ACHN (cell line): ENCODE data around the gene MVB12B.
A peak's percentile ranks its signal among the peaks of the same experiment; 100 is the strongest.

Source experiments
- DNase-seq: peaks from one replicate; pipeline ENCODE4 v3.0.0-alpha.2; 2015
- in situ Hi-C: cut with HindIII; loops from 2 replicates; pipeline ENCODE4 v1.10.0; 2017; ENCODE audit warnings: low sequenced_read_pairs, low pct_ligation_motif_present, low pct_unique_long_range_greater_than_20kb

MVB12B gene

DNA sequence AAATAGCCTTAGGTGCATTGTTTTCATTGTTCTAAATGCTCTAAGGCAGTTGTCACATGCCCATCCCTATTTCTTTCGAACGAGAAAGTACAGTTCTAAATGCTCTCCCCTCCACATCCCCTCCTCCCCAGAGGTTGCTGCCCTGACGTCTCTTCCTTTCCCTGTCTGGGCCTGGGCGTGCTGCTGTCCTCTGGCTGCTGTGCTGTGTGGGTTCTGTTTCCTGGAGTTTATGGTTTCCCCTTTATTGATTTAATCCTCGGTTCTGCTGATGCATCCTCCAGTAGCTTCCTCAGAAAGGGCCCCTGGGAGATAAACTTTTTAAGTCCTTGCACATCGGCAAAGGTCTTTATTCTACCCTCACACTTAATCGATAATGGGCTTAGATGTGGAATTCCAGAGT lies 48.8 kb downstream of the MVB12B start:
- no peak for DNase-seq
- in situ Hi-C loops = no loop called here

DNA sequence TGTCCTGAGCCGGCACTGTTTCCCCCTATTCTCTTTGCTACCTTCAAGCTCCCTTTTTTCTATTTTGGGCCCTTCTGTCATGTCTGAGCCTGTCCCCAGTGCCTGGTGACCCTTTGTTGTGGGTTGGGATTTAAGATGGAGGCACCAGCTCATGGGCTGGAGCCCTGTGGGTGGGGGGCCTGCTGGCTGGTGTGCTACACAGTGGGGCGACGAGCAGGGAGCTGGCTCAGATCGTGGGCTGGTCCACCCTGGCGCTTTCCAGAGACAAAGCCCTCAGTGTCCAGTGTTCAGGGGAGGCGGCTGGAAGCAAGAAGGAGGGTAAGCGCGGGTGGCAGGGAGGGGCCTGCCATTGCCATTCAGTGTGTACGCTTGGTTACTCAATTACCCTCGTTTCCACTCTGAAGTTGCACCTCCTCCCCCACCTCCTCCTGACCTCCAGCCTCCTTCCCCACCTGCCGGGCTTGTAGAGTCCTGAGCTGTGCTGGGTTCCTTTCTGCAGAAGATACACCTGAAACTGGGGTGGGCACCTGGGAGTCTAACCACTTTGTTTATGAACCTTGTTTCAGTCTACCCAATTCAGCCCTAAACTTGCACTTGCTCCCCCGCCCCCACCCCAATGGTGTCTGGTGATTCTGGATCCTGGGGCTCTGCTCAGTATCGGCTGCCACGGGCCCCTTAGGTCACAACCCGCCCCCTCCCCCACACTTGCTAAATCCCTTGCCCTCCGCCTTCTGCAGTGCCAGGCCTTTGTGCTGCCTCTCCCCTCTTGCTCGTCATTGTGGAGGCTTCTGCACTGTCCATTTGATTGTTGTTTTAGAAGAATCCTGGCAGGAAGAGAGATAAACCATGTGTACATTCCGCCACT lies 49.9 kb downstream of the MVB12B start:
- DNase-seq = no peak

DNA sequence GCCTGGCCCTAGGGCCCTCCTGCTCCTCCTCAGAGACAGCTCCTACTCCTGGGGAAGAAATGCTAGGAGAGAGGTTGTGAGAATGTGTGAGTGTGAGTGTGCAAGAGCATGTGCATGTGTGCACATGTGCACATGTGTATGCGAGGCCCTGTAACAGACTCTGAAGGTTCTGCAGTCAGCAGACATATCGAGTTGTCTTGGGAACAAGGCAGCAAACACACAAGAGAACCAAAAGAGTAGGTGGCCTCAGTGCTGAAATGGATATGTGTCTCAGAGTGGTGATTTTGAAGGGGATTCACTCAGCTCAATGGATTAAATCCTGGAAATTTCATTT lies 50.5 kb downstream of the MVB12B start:
- no peak for DNase-seq
- in situ Hi-C loops = no loop called here

More for the DNA sequence above, 49.9 kb downstream of the MVB12B start:
- in situ Hi-C loops = no loop called here

DNA sequence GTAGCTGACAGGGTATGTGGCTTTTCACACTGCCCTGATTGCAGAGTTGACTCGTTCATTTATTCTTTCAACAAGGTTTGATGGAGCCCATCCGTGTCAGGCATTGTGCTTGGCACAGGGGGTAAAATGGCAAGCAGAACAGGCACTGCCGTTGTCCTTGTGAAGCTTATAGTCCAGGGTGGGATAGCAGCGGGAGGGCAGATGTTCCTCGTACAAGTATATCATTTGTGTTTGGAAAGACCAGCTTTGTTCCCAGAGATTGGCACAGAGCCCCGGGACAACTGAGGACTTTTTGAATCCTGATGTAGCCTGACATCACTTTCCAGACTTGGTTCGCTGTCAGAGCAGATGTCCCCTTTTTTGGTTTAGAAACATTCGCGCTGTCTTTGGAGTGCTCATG lies 50.9 kb downstream of the MVB12B start:
- DNase-seq = no peak
- in situ Hi-C loops = no loop called here

DNA sequence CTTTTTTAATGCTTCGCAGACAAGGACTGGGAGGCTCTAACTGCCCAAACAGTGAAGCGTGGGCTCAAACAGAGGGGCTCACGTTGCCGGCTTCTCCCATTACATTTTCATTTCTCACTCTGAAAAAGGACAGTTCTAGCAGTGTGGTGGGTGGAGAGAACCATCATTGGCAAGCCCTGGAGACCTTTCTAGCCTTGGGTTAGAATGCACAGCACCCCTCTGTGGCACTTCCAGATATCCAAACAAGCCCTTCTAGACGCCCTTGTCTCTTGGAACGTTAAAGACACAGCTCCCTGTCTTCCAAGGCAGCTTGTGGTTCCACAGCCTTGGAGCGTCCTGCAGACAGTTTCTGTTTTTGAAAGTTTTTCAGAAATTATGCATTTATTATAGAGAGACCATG lies 52.1 kb downstream of the MVB12B start:
- no peak for DNase-seq
- in situ Hi-C loops = no loop called here

DNA sequence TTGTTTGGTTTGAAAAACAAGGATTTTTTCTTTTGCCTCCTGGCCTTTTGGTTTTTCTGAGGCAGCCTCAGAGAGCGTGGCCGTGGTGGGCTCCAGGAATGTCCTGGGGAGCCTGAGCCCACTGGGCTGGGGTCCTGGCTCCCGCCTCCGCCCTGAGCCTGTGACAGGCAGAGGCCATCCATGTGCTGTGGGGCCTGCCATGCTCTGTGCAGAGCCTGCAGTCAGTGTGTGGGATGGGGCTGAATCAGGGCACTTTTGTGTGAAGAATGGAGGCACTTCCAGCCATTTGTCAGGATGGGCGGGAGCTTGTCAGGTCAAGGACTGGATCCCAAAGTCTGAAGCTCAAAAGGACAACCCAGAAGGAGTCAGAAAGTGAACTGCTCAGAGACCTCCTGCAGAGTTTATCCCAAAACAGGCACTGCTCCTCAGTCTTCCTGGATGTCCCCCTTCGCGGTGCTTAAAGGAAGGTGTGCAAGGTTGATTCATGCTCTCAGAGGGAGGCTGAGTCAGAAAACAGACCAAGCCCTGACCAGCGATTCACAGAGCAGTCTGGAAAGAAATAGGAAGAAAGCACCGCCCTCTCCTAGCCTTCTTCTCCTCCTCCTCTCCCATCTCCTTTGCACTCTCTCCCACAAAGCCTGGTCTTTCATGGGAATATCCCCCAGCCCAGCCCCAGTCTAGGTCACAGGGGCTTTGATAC lies 53.2 kb downstream of the MVB12B start:
- no peak for DNase-seq
- in situ Hi-C loops = no loop called here

DNA sequence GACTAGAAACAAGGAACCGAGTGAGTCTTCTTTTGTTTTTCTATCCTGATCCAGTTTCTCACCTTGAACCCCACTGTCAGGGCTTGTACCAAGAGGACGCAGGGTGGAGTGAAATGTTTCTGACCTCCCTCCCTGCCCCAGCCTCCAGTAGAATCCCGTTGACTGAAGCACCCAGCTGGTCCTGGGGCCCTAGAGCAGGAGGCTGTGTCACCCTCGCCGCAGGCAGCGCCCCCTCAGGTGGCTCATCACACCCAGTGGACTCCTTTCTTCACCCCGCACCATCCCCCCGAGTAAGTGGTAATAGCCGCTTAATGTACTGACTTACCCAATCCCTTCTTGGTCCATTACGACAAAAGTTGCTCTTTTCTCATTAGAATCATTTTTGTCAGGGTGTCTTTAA lies 53.8 kb downstream of the MVB12B start:
- in situ Hi-C loops = no loop called here
- DNase-seq = no peak

DNA sequence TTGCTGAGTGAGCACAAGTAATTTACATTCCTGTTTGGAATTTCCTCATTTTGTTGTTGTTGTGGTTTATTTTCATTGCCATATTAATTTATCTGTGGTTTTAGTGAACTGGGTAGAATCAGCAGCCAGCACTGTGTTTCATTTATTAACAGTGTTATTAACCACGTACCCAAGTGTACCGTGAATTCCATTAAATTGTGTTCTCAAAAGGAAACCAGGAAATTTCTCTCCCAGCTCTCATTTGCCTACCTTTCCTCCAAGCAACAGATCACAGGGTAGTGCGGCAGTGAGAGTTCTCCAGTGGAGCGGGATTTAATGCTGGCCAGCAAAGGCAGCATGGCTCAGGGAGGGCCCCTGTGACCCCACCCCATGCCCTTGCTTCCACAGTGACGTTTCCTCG lies 54.6 kb downstream of the MVB12B start:
- no peak for DNase-seq
- in situ Hi-C loops = no loop called here

DNA sequence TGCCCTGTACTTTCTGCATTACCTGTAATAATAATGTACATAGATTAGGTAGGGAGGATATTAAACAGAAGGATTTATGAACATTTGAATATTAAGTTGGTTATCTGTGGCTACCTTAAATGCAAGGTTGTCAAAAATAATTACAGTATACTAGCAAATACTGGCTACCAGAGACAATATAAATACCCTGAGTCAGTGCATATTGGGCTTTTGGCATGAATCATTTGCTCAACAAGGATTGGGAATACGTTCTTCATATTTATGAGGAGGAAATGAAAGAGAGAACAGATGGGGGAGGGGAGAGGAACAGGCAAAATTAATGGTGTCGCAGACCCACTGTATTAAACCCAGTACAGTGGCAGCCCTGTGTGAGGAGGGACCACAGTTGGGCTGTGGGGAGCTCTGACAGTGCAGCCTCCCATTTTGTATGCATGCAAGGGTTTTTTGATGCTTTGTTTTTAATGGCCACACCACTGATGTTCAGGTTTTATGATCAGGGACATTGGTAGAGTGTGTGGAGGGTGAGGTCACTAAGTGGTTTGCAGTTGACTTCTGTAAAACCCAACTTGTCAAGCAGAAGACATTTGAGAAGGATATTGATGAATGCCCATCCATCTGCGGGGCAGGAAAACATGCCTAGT lies 56.9 kb downstream of the MVB12B start:
- in situ Hi-C loops = no loop called here
- DNase-seq = no peak

DNA sequence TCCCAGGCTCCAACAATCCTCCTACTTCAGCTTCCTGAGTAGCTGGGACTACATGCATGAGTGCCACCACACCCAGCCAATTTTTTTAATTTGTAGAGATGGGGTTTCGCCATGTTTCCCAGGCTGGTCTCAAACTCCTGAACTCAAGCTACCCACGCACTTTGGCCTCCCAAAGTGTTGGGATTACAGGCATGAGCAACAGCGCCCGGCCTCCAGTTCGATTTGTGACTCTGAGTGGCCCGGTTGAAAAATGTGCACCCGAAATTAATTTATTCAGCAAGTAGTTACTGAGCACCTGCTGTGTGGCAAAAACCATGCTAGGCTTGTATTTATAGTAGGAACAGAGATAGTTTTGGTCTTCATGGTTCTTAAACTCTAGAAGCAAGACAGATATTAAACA lies 58.3 kb downstream of the MVB12B start:
- DNase-seq = no peak
- in situ Hi-C loops = no loop called here

DNA sequence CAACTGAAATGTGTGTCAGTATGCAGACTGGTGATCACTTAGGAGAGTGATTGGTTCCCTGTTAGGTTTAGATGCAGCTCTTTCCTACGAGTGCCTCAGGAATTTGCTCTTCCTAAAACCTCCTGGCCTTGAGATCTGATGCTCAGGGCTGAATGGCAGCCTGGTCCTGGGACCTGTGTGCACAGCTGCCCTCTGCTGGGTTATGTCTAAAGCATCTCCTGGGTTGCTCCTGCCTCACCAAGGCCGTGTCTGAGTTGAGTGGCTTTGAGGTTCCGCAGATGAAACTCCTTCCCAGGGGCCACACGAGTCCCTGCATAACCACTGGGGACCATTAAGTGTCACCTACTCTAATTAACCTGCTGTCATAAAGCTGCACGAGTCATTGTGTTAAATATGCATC lies 59.5 kb downstream of the MVB12B start:
- in situ Hi-C loops = no loop called here
- DNase-seq = peak; percentile 4

DNA sequence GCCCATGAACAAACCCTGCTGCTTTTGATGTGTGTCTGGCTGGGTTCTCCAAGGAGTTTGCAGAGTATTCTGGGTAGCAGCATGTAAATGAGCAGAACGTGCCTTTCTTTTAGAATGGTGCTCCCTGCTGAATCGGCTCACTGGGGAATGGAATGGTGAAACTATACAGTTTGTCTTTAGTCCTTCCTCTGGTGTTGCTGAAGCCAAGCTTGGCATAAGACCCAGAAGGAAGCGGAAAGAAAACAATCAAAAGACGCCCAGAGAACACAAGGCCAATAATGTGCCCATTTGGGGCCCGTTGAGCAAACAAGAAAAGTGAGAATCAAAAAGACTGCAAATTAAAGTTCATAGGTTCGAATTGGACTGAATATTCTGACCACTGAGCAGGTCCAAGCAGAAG lies 60.1 kb downstream of the MVB12B start:
- no peak for DNase-seq
- in situ Hi-C loops = no loop called here

DNA sequence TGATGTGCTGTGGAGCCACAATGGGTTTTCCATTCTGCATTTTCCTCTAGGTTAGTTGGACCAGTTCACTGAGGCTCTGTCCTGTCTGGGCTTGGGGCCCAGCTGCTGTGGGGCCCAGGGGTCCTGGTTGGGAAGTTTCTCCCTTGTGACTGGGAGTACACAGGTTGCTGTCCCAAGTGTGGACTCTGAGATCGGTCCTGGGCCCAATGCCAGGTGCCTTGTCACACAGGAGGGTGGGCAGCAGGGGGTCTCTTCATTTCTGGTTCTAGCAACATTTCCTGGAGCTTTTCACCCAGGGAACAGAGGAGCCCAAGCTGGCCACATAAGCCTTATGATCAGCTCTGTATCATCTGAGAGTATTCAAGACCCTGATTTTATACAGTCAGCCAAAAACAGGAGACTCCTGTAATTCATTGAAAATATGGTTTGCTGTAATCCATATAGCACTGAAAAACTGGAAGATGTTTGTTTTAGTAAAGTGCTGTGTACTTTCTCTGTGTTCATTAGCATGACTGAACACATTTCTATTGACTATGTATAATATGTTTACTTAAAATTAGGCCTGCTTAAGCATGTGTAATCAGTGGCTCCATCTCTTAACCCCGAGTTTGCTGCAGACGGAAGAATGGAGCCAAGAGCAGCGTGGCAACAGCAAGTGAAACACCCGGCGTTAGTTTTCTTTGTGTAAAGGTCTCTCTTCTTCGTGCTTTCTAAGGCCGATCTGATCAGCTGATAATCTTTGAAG lies 62.5 kb downstream of the MVB12B start:
- DNase-seq = no peak
- in situ Hi-C loops = no loop called here

DNA sequence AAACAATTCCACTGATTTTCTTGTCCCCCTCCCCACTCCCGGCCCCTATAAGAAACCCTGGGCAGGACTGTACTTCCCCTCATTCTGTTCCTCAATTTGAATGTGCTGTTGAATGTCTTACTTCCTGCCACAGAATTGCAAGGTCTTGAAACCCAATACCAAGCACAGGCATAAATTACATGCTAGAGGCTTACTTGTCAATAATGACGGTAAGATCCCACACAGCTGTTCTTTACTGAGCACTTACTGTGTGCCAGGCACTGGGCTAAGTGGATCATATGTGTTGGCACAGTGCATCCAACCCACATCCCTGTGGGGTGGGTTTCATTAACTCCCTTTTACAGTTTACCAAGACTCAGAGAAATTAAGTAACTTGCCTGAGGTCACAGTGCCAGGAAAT lies 63.4 kb downstream of the MVB12B start:
- no peak for DNase-seq
- in situ Hi-C loops = no loop called here

DNA sequence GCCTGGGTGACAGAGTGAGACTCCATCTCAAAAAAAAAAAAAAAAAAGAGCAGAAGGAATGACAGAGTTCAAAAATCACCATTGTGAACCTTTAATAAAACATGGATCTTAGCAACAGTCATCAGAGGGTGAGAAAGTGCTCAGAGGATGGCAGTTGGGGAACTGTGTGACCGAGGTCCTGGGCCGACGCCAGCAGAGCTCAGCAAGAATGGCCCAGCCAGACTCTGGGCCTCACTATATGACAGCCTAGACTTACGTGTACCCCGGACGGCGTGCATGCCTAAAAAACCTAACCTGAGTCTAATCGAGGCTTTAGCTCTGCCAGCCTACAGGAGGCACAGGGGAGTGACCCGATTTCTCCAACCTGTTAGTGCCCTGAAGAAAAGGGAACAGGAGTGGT lies 64.3 kb downstream of the MVB12B start:
- in situ Hi-C loops = no loop called here

DNA sequence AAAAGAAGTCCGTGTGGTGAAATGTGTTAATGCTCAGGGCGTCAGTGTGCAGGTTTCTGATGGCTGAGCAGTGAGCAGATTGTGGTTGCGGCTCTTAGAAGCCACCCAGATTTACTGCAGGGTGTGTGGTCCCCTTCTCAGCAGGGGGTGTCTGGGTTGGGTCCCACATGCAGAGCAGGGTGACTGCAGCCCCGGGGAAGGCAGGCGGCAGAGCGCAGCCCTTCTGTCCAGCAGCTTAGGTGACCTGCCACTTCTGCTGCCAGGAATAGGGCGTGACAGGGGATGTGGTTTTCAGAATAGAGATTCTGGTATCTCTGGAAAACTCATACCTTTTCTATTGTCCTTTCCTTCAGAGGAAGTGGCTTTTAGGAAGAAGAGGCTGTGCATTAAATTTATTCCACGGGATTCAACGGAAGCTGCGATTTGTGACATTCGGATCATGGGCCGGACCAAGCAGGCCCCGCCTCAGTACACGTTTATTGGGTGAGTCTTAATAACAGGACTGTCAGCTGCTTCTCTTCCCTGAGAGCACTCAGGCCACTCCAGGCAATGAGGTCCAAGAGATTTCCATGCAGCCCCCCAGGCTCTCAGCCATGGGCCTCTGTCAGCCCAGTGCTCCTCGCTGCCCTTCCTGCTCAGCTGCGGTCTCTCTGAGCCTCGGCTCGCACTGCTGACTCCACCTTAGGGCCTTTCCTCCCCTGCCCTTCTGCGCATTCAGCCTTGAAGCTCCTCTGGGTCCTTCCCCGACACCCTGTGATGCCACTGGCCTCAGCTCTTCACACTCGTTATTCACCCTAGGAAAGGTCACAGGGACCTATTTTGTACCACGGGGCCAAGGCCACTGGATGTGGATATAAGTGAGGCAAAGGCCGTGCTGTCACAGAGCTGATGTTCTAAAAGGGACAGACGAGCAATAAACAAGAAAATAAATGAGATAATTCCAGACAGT lies 65.4 kb downstream of the MVB12B start:
- DNase-seq = no peak
- in situ Hi-C loops = no loop called here

More for the DNA sequence above, 64.3 kb downstream of the MVB12B start:
- DNase-seq = no peak

DNA sequence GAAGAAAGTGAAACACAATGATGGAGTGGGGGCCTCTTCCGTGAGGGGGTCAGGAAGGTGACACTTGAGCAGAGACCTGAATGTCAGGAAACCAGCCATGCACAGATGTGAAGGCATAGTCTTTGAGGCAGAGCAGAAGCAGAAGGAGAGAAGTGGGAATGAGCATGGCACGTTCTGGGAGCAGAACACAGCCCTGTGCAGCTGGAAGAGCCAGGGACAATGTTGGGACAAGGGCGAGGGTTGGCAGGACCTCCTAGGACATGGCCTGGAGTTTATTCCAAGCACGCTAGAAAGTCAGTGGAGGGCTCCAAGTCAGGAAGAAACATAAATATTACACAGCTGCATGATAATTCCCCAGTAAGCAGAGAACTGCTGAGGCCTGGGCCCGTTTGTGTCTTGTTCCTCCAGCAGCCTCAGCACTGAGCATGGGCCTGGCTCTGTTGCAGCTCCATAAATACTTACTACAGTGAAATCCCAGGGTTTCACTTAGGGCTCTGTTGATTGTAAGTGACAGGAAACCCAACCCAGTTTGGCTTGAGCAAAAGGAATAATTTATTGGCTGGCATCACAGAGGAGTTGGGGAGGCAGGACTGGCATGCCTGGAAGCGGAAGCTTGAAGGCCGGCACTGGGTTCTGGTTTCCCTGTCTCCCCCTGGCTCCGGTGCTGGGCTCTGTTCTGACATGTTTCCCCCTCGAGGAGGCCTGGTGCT lies 66.2 kb downstream of the MVB12B start:
- no peak for DNase-seq
- in situ Hi-C loops = no loop called here

DNA sequence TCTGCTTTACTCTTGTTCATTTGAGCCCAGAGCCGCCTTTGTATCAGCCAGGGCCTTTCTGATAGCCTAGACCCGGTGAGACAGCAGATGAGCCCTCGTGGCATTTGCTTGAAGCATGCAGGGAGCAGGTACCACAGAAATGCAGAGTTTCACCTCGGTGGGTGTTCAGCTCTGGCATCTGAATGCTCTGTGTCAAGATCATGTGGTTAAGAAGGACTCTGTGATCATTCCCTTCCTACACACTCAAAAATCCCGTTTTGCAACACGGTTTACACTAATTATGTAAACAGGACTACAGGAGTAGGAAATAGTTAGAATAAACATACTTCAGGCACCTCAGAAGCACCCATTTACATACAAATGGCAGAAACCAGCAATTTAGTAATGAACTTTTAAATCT lies 67.2 kb downstream of the MVB12B start:
- in situ Hi-C loops = no loop called here
- DNase-seq = no peak
